ENCODE data around the gene C1orf198.

The C1orf198 gene

GRCh38 chr1:230832476-230832875, 35.8 kb downstream of the C1orf198 start:
- DNase-seq, result no peak

DNA sequence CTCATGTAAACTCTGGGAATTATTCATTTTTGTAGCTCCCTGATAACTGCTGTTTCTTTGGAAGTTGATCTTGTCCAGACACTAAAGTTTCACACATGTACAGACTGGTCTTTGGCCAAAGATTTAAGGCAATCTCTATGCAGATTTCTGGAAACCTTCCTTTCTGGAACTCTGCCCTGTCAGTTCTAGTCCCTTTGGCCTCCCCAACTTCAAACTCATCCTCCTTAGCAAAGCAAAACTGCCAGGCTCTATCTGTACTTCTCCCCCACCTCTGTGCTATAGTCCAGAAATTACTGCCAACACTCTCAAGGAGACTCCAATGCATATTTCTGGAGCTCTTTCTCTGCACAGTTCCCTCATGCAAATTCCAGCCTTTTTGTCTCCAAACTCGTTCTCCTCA, 36.5 kb downstream of the C1orf198 start:
- DNase-seq, result no peak

DNA sequence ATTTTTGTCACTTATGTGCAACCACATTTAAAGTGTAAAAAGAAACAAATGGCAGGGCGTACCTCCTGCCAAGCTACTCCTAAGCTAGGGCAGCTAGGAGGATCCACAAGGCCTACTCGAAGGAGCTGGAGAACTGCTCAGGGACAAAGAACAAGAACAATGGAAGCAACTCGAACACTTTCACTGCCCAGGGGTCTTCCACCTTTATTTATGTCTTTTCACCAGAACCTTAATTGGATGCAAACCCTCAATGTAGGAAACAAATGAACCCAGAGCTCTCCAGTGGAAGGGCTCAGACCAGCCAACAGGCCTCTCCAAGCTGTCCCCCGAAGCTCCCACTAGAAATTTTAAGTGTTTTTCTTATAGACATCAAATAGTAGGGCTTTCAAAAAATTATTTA, 39.9 kb downstream of the C1orf198 start:
- no peak for DNase-seq

DNA sequence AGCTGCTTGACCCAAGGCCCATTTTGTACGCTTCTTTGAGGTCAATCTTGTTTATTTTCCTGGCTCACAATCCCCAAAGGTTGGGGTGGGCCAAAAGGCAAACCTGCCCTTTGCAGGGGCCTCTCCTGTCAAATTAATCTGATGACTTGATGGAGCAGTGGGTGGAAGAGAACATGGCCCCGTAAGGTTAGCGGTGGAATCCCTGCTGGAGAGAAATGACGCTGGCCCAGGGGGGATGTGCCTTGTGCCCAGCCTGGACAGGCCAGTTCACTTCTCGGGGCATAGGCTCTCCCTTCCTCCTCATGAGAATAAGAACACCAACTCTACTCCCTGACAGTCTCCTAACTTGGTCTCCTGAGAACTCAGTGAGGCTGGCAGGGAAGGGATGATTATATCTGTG, 40.5 kb downstream of the C1orf198 start:
- no peak for DNase-seq

DNA sequence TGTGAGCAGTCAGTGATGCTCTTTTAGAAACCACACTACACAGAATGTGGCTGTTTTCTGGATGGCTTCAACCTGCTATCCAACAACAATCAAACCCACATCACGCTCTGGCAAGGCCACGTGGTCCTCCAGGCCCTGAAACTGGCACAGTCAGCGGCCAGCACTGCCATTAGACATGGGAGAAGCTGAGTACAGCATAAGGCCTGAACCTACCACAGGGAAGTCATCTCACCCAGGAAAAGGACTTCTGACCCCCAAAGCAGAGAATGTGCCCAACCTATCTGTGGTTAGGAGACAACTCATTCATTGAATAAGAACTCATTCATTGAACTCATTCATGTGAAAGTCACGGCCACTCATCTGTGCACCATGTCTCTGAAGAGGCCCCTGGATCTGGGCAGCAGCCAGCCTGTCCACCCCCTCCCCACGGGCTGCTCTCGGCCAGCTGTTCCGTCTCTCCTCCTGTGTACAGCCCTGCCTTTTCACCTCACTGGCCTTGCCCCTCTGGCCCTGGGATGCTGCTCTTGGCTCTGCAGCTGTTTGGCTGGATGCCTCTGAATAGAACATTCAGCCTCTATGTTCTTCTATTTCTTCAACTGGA, 41.1 kb downstream of the C1orf198 start:
- no peak for DNase-seq

- no peak for DNase-seq
Measured at GRCh38 chr1:230826166-230826875, 42.0 kb downstream of the C1orf198 start.

DNA sequence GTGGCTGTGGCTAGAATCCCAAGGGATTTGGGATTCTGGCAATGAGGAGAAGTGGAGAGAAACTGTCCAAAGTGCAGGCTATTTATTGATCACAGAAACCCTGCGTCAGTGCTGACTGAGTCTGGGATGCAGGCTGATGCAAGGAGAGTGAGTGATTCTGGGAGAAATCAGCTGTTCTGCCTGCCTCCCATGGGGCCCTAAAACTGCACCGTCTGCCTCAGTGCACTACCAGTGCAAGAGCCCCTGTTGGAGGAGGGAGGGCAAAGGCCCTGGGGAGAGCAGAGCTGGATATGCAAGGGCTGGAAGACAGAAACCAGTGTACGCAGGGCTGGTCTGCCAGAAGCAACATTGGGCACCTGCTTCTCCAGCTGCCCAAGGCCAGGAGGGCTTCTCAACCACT, 42.6 kb downstream of the C1orf198 start:
- peak; percentile 23 for DNase-seq

DNA sequence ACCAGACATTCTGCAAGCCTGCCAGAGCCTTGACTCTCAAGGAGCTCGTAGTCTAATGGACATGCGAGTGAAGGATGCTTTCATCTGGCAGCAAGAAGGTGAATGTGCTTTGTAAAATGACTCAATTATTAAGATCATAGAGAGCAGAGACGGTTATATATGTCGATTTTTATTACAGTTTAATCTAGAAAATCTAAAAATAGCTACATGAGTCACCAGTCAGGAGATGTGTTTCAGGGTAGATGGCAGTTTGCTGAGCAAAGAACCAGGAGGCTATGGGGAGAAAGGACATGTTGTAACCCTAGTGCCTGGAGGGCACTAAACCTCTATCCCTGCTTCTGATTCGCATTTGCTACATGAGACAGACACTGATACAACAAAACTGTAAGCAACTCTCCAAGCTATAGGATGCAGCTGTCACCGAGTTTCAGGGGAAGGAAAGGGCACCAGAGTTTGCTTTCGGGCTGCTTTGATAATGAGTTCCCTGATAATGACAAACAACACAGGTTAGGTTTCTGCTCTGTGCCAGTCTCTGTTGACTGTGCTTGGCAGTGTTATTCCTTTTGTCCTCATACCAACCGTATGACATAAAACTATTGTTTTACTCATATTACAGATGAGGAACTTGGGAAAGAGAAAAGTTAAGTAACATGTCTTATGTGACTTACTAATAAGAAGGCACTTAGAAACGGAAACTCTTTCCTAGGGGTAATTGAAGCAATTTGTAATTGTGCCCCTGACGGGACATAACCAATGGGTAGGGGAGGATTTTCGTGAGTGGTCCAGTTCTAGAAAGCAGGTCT, 43.2 kb downstream of the C1orf198 start:
- peak; percentile 67 for DNase-seq

DNA sequence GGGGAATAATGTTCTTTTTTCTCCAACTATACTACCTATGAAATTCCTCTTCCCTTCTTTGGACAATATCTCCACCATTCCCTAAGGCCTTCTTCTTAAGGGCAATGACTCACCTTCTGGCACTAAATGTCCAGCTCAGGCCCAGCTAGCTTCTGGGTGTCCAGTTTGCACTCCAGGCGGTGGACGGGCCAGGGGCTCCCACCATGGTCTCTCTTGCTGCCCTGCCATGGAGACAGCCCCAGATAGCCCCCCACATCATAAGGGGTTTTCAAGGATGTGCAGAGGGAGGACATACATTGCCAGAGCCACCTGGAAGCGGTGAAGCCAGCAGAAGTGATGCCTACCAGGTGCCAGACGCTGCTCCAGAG, 43.8 kb downstream of the C1orf198 start:
- no peak for DNase-seq

- DNase-seq, result no peak
Measured at GRCh38 chr1:230823931-230824381, 44.4 kb downstream of the C1orf198 start.

GRCh38 chr1:230823426-230823825, 44.9 kb downstream of the C1orf198 start:
- DNase-seq, result peak; percentile 36

DNA sequence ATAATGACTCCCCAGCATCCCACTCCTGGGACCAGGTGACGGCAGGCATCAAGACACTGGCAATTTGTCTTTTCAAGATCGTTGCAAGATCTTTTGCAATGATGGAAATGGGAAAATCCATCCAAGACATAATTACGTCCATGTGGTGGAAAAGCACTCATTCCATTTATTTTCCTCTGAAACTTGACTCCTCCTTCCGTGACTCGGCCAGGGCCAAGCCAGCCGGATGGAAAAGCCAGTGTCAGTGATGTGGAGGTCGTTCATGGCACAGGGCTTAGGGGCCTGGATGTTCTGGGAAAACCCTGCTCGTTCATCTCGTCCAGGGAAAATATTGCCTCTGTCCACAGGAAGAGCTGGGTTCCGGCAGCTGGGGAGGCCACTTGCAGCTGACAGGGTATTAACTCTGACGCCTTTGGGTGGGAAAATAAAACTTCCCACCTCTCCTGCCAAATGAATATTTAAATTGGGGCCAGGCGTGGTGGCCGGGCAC, 46.2 kb downstream of the C1orf198 start:
- DNase-seq, result peak; percentile 84

GRCh38 chr1:230821346-230821745, 47.0 kb downstream of the C1orf198 start:
- DNase-seq, result no peak

GRCh38 chr1:230820568-230820967, 47.8 kb downstream of the C1orf198 start:
- no peak for DNase-seq

DNA sequence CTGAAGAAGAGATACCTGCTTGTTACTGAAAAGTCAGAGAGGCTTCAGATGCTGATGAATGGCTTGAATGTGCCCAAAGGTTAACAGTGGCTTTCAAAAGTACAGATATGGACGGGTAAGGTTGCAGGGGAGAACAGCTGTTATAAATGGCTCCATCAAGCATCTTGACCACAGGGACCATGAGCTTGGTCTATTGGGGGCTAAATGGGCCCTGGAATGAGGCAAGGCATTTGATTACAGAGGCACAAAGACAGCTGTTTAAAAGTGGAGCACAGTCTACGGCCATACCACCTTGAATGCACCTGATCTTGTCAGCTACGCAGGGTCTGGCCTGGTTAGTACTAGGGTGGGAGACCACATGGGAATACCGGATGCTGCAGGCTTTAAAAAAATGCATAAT, 48.3 kb downstream of the C1orf198 start:
- DNase-seq, result no peak

- DNase-seq, result no peak
Measured at GRCh38 chr1:230818901-230819300, 49.4 kb downstream of the C1orf198 start.

DNA sequence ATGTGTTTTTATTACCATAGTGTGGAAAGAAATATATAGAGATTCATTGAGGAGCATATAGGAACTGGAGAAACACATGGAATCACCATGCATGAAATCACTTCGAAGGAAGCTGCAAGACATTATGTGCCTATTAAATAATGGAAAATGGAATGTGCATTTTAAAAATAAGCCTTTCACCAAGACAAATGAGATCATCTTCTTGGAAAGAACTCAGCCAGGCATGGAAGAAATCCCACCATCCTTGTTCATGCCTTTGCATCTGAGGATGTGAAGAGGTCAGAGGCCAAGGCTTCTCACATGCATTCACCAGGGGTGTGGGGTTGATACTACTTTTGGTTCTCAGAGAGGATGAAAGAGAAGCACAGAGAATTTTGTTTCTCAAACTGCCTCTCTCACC, 50.0 kb downstream of the C1orf198 start:
- DNase-seq, result peak; percentile 43

DNA sequence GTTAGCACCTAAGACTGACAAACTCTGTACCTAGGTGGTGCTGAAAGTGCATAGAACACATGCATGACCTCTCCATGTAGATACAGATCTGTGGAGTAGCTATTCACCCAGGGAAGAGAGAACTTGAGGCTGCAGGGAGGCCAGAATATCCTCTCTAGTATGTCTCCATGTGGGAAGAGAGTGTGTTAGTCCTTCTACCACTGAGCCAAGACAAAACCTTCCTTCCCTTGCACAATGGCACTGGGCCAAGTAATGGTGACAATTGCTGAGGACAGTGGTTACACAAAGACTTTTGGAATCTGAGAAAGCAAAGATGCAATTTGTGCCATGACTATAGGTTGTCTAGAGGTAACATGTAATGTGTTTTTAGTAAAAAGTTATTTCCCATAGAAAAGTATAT, 52.3 kb downstream of the C1orf198 start:
- DNase-seq, result no peak

DNA sequence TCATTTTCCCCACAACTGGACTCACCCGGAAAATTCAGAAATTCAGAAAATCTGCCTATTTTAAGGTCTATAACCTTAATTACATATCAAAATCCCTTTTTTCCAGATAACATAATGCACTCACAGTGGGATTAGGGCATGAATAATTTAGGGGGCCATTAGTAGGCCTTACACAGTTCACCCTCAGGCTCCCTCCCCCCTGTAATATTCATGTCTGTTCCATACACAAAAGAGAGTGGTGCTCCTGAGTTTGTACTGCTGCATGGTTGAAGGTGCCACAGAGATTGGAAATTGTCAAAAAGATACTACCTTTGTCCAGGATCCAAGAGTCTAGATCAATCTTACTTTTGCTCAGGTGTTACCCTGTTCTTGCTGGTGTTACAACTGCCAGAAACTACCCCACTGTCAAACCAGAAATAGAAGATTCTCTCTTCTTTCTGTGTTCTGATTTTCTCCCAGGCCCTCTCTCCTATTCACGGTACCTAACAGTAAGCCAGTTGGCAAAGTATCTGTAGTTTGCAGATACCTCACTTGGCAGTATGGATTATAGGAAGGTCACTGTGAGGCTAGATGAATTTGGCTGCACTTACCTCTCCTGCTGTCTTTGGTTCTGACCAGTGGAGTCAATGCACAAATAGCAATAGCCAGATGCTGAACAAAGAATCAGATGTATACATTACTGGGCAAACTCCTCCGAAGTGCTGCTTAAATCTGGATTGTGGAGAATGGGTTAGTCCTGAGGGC, 53.2 kb downstream of the C1orf198 start:
- no peak for DNase-seq

GRCh38 chr1:230812568-230812967, 55.8 kb downstream of the C1orf198 start:
- no peak for DNase-seq

GRCh38 chr1:230809256-230809990, 58.9 kb downstream of the C1orf198 start:
- no peak for DNase-seq

GRCh38 chr1:230808281-230808872, 59.9 kb downstream of the C1orf198 start:
- DNase-seq, result peak; percentile 77
